ENCODE measurements around the gene AKAP8.
"Not testable (repeated sequence)": the region's sequence is repeated elsewhere in the genome, so short reads cannot be mapped to it uniquely, and the experiment has no call there.

The AKAP8 gene

GRCh38 chr19:15372470-15372869 lies 7.1 kb downstream of the AKAP8 start:
- DNase-seq: no peak

GRCh38 chr19:15371786-15372380 lies 7.7 kb downstream of the AKAP8 start:
- DNase-seq: no peak

- no peak for DNase-seq
Observed at GRCh38 chr19:15371119-15371518, 8.5 kb downstream of the AKAP8 start.

DNA sequence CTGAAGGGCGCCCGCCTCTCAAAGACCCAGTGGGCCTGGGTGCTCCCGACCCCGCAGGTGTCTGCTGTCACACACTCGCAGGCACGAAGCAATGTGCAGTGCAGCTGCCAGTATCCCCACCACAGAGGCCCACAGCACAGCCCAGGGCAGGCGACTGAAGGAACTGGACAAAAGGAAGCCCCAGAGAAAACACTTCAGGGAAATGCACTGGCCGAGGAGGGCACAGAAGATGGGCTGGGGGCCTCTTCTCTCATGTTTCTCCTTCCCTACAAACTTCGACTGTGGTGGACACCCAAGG lies 10.0 kb downstream of the AKAP8 start:
- no peak for DNase-seq

GRCh38 chr19:15368798-15369593 lies 10.6 kb downstream of the AKAP8 start:
- DNase-seq: no peak

GRCh38 chr19:15368051-15368632 lies 11.4 kb downstream of the AKAP8 start:
- DNase-seq: no peak

DNA sequence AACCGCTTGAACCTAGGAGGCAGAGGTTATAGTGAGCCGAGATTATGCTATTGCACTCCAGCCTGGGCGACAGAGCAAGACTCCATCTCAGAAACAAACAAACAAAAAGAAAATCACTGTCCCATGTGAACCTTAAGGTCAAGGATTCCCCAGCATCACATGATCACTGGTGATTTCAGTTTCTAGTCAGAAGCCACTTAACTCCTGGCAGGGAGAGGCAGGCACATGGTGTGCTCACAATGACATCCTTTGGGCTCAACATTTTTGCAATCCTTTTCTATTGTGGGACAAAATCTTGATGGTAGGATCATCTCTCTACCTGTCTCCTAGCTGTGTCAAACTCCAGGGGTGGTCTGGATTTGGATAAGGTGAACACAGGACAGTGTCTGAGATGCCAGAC lies 12.1 kb downstream of the AKAP8 start:
- DNase-seq: no peak

GRCh38 chr19:15365264-15365663 lies 14.3 kb downstream of the AKAP8 start:
- no peak for DNase-seq

GRCh38 chr19:15363791-15364190 lies 15.8 kb downstream of the AKAP8 start:
- not testable (repeated sequence) for DNase-seq

DNA sequence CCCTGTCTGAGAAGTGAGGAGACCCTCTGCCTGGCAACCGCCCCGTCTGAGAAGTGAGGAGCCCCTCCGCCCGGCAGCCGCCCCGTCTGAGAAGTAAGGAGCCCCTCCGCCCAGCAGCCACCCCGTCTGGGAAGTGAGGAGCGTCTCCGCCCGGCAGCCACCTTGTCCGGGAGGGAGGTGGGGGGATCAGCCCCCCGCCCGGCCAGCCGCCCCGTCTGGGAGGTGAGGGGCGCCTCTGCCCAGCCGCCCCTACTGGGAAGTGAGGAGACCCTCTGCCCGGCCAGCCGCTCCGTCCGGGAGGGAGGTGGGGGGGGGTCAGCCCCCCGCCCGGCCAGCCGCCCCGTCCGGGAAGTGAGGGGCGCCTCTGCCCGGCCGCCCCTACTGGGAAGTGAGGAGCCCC lies 16.5 kb downstream of the AKAP8 start:
- not testable (repeated sequence) for DNase-seq

DNA sequence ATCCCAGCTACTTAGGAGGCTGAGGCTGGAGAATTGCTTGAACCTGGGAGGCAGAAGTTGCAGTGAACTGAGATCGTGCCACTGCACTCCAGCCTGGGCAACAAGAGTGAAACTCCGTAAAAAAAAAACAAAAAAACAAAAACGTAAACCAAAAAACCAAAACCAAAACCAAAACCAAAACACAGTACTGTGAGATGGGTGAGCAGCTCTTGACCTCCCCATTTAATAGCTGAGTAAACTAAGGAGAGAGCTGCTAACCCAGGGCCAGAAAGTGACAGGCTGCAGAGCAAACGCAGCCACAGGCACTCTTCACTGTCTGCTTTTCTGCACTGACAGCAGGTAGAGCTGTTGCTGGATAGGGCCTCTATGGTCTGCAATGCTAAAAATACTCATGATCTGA lies 19.6 kb downstream of the AKAP8 start:
- DNase-seq: not testable (repeated sequence)

DNA sequence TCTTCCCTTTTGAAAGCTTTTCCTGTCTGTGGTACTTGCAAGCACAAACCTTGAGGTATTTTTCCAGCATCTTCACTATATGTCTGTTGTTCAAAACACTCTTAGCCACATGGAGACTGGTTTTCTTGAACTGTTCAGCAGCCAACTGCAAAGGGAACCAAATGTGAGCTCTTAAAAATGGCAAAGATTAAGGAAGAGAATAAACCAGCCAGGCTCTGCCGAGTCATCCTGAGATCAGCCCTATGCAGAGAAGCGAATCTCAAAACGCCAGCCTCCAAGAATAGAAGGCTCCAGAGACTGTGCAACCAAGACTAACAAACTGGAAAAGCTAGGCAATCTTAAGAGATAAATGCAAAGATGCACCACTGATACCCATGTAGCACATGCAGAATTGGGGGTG lies 20.7 kb downstream of the AKAP8 start:
- no peak for DNase-seq

DNA sequence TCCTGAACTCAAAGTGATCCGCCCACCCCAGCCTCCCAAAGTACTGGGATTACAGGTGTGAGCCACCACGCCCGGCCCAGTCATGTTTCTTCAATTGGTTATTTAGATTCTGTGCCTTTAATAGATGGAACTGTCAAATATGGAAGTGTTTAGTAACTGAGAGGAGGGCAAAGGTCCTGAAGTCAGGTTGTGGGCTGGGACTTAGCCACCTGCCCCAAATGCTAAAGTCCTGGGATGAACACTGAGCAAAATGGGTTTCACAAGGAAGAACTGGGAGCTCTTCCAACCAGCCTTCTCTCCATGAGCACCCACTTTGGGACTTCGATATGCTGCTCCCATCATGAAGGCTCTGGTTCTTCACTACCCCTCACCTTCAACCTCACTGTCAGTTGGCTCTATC lies 21.7 kb downstream of the AKAP8 start:
- no peak for DNase-seq

- DNase-seq: no peak
Observed at GRCh38 chr19:15354566-15355296, 24.9 kb downstream of the AKAP8 start.

DNA sequence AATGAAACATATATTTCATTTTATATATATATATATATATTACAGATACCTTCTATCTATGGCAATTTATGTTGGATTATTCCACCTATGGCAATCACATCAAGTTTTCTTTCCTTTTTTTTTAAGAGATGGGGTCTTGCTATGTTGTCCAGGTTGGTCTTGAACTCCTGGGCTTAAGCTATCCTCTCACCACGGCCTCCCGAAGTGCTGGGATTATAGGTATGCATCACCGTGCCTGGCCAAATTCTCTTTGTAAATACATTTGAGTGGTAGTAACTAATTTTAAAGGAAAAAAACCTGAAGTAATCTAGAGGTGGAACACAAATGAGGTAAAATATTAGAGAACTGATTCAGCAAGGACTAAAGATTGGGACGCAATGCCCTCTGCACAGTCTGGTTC lies 25.7 kb downstream of the AKAP8 start:
- DNase-seq: no peak

DNA sequence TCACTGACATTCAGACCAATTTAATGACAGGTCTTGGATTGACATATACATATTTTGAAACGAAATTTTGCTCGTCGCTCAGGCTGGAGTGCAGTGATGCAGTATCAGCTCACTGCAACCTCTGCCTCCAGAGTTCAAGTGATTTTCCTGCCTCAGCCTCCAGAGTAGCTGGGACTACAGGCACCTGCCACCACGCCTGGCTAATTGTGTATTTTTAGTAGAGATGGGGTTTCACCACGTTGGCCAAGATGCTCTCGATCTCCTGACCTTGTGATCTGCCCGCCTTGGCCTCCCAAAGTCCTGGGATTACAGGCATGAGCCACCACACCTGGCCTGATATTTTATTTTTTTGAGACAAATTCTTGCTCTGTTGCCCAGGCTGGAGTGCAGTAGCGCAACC lies 27.1 kb downstream of the AKAP8 start:
- DNase-seq: not testable (repeated sequence)

DNA sequence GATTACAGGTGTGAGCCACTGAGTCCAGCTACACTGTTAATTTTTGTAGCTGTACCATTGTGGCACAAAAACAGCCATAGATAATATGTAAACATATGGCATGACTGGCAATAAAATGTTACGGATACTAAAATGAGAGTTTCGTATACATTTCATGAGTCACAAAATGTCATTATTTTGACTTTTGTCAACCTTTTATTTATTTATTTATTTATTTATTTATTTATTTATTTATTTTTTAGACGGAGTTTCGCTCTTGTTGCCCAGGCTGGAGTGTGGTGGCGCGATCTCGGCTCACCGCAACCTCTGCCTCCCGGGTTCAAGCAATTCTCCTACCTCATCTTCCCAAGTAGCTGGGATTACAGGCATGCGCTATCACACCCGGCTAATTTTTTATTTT lies 38.3 kb downstream of the AKAP8 start:
- DNase-seq: not testable (repeated sequence)

GRCh38 chr19:15340086-15340485 lies 39.5 kb downstream of the AKAP8 start:
- DNase-seq: no peak

- DNase-seq: no peak
Observed at GRCh38 chr19:15337202-15337601, 42.4 kb downstream of the AKAP8 start.

DNA sequence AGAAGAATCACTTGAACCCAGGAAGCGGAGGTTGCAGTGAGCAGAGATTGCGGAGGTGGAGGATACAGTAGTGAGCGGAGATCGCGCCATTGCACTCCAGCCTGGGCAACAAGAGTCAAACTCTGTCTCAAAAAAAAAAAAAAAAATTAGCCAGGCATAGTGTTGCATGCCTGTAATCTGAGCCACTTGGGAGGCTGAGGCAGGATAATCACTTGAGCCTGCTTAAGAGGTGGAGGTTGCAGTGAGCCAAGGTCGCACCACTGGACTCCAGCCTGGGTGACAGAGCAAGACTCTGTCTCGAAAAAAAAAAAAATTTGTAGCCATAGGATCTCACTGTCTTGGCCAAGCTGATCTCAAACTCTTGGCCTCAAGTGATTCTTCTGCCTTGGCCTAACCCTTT lies 43.6 kb downstream of the AKAP8 start:
- not testable (repeated sequence) for DNase-seq

DNA sequence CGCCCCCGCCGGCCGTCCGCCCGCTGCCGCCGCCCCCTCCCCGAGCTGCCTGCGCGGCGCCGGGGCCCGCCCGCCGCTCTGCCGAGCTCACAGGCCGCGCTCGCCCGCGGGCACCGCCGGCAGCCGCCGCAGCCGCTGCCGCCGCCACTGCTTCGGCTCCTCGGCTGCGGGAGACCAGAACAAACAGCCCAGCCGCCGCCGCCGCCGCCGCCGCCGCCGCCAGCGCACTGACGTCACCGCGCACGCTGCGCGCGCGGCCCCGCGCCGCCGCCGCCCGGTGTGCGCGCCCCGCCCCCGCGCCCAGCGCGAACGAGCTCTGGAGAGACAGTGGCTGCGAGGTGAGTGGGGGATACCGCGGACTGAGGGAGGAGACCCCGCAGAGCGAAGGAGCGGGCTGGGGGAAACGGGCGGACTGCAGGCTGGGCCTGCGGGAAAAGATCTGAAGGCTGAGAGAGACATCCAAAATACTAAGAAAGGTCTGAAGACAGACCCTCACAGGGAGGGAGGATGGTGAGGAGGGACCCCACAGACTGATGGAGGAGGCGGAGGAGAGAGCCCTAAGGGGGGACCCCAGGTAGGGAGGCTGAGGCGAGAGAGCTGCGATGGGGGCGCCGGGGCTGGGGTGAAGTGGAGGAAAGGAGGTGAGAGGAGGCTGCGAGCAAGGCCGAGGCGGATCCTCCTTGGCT lies 47.1 kb downstream of the AKAP8 start, which contains the start of gene BRD4:
BRD4 (minus strand) TSS at position 229 of the 686 bp plus-strand sequence. CDS start 59,440 bp downstream, outside the sequence.
- DNase-seq: peak; percentile 81

- DNase-seq: peak; percentile 67
Observed at GRCh38 chr19:15331419-15332310, 47.9 kb downstream of the AKAP8 start.

All from CD4-positive, alpha-beta T cell treated with Interleukin-6 for 4 hours (primary cell).